GM12874 (cell line): ENCODE results near the gene EZR.

Experiments
- TF ChIP-seq, protein P1 (sequence below): IDR thresholded peaks from 2 replicates; pipeline ENCODE4 v1.5.1; 2011; ENCODE audit warnings: low read depth, mild to moderate bottlenecking, control low read depth, low read length, moderate library complexity; ENCODE audit not compliant: insufficient read depth

EZR gene

DNA sequence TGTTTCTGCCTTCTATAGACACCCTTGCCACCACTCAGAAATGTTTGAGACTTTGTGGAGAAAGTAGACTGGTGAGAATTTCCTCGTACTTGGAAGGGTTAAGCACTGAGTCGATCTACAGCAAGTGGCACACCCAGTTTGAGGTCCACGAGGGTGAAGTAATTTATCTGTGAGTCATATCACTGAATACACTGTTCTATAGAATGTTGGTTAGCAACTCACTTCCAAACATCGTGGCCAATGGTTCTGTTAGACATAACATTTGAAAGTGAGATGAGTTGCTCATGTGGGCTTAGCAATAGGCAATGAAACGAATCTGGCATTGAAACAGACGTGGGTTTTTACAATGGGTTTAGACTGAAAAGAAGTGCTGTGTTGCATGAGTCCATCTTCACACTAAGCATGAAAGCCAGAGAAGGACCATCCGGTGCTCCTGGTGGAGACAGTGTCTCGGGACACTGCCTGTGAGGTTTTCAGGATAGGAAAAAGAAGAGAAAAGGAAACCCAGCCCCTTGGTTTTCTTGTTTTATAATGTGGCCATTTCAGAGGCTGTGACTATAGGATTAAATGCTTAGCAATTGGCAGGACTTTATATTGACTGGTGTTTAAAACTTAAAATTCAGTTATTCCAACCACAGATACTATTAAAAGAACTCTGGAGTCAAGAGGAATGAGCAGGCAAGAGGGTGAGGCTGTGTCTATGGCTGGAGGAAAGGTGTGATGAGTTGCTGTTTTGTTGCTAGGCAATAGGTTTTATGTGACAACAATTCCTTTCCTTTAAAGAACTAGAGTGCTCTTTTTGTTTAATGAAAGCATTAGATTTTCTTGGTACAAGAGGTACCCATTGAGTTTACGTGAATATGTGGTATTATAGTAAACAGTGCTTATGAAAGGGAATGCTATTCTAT is 31.0 kb upstream of the EZR start:
- TF ChIP-seq, protein P1, sequence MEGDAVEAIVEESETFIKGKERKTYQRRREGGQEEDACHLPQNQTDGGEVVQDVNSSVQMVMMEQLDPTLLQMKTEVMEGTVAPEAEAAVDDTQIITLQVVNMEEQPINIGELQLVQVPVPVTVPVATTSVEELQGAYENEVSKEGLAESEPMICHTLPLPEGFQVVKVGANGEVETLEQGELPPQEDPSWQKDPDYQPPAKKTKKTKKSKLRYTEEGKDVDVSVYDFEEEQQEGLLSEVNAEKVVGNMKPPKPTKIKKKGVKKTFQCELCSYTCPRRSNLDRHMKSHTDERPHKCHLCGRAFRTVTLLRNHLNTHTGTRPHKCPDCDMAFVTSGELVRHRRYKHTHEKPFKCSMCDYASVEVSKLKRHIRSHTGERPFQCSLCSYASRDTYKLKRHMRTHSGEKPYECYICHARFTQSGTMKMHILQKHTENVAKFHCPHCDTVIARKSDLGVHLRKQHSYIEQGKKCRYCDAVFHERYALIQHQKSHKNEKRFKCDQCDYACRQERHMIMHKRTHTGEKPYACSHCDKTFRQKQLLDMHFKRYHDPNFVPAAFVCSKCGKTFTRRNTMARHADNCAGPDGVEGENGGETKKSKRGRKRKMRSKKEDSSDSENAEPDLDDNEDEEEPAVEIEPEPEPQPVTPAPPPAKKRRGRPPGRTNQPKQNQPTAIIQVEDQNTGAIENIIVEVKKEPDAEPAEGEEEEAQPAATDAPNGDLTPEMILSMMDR = no peak

DNA sequence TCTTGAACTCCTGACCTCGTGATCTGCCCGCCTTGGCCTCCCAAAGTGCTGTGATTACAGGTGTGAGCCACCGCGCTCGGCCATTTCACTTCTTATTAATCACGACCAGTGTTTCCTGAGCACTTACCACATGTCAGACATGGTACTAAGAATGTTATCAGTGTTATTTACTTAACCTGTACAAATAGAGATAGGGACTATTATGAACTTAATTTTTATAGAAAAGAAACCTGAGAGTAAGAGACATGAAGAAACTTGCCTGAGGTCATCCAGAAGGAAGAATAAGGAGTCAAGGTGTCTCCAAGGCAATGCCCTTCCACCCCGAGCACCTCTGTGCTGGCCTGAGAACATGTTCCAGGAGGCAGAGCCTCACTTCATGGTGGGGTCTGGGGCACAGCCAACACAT is 29.3 kb upstream of the EZR start:
- TF ChIP-seq, protein P1 = no peak

DNA sequence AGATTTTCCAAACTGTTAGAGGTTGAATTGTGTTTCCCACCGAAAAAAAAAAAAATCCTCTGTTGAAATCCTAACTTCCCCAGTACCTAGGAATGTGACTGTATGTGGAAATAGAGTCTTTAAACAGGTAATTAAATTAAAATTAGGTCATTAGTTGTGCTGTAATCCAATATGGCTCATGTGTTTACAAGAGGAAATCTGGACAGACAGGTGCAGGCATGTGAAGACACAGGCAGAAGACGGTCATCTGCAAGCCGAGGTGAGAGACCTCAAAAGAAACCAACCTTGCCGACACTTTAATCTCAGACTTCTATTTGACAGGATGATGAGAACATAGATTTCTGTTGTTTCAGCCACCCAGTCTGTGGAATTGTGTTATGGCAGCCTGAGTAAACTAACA is 28.6 kb upstream of the EZR start:
- TF ChIP-seq, protein P1 = no peak

DNA sequence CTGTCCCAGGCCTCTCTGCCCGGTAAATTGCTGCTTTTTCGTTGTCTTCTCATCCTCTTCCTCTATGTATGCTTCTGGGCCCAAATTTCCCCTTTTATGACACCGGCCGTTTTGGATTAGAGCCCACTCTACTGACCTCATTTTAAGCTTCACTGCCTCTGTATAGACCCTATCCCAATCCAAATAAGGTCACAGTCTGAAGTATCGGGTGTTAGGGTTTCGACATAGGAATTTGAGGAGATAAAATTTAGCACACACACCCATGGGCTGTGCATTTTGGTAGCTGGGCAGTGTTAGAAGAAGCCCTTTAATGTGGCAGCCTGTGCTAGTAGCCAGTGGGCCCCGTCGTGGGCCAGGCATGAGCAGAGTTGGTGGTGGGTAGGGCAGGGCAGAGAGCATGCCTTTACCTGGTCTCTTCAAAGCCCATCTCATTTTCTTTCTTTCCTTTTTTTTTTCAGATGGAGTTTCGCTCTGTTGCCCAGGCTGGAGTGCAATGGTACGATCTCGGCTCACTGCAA is 27.9 kb upstream of the EZR start:
- TF ChIP-seq, protein P1 = no peak

DNA sequence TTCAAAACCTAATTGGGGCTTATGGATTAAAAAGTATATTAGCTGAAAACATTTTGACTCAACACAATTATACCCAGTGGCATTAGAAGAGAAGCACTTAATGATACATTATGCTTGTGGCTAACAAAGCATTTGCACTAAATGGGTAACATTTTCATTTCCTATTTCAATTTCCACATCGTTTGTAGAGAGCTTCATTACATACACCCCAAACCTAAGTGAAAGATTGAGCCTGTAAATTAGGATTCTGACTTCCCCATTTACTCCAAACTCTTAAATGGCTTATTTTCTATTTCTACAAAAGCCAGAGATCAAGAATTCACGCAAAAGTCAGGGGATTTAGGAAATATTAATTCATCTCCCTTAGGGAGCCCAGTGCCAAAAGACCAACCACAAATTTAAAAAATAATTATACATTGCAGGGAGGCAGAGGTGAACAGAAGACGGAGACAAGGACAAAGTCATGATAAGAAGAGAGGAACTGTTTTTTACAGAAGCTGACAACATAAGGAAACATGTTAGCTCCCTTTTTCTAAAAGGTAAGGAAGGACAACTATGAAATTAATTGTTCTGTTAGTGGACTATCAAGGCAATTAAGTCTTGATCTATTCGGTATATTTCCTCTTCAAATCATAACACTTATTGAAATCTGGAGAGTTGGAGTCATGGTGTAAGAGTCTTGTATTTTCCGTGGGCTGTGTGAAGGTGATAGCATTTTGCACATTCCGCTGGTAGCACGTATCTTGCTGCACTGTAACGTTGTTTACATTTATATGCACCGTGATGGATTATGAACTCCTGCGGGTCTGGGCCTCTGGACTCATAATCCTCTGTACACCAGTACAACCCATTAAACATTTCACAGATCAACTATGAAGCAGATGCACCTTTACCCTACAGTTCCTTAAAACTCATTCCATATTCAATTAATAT is 24.8 kb upstream of the EZR start:
- TF ChIP-seq, protein P1 = no peak

DNA sequence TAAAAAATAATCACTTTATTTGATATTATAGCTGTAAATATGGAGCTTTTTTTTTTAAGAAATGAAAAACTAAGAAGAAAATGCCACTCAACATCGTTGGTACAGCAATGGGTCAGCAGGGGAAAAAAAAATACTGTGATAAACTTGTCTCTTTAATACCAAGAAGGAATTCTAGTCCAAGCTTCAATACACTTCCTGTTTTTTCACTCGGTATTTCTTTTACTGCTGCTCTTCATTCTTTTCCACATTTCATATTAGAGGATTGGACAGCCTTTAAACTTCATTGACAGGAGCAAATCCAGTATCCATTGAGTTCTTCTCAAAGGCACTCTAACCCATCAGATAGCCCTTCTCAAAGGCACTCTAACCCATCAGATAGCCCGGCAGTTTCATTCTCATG is 22.2 kb upstream of the EZR start:
- TF ChIP-seq, protein P1 = no peak

DNA sequence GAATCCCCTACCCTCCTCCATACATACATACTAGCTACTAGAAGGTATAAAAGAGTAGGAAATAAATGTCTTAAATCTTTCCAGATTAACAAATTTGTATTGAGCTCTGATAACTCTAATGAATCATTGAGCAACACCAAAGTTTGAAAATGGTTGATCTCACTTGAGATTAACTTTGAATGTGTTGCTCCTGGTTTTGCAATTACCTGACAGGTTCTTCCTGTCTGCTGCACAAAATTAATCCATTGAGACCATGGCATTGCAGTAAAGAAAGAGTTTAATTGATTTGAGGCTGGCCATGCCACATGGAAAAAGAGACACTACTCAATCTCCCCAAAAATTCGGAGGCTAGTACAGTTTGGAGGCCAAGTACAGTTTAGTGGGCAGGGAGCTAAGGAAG is 21.3 kb upstream of the EZR start:
- TF ChIP-seq, protein P1 = no peak
